ENCODE data around the gene SIVA1.

SIVA1 gene

DNA sequence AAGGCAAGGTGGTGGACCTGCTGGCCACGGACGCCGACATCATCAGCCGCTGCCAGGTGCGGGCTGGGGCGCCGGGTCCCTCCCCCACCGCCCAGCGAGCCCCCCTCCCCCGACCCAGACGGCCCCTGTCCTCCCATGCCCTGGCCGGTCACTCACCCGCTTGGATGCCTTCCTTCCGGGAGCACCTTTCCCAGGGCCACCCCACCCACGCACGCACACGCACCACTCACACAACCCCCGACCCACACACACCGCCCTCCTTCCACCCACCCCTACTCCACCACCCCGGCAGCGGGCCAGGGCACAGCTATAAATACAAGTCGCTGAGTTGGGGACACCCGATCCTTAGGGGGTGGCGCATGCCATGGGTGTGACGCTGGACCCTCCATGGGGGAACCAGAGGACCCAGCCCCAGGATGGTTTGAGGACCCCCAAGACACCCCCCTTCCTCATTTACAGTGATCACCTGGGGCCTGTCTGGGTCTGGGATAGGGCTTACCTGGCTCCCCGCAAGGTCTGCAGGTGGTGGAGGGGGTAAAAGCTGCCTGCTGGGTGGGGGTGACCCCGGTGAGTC lies 28.5 kb upstream of the SIVA1 start:
- Histone ChIP-seq H2AFZ (ENCODE audit: low read length) (peak overlapping the region; percentile 83; the same call in 1 of the 2 replicates), H3K27me3 (ENCODE audit: insufficient read depth, low read length, poor library complexity, severe bottlenecking) (no peaks in the 10 kb centered on the region), H3K9me3 (ENCODE audit: insufficient read depth, low read depth, low read length) (no peaks in the 10 kb centered on the region), H3F3A (ENCODE audit: low read depth) (no peaks in the 10 kb centered on the region), H3K79me2 (ENCODE audit: insufficient read depth, low read length) (no peaks in the 10 kb centered on the region), H3K4me3 (ENCODE audit: low read length, poor library complexity, severe bottlenecking) (peak overlapping the region; percentile 81), H3K4me2 (ENCODE audit: low read depth, low read length, poor library complexity, severe bottlenecking) (peak overlapping the region; percentile 85), H4K20me1 (ENCODE audit: insufficient read depth, low read length, poor library complexity, severe bottlenecking) (no peaks in the 10 kb centered on the region), H3K9ac (ENCODE audit: low read depth, low read length, poor library complexity, severe bottlenecking) (peak overlapping the region; percentile 69), H3K4me1 (ENCODE audit: insufficient read depth, low read length, poor library complexity, severe bottlenecking) (peaks cover 6% of the 10 kb centered on the region), H3K9me2 (replicated peaks; ENCODE audit: low read depth, low read length) (no peaks in the 10 kb centered on the region), H3K36me3 (ENCODE audit: insufficient read depth, low read length) (no peaks in the 10 kb centered on the region)
- TF ChIP-seq, protein P1, sequence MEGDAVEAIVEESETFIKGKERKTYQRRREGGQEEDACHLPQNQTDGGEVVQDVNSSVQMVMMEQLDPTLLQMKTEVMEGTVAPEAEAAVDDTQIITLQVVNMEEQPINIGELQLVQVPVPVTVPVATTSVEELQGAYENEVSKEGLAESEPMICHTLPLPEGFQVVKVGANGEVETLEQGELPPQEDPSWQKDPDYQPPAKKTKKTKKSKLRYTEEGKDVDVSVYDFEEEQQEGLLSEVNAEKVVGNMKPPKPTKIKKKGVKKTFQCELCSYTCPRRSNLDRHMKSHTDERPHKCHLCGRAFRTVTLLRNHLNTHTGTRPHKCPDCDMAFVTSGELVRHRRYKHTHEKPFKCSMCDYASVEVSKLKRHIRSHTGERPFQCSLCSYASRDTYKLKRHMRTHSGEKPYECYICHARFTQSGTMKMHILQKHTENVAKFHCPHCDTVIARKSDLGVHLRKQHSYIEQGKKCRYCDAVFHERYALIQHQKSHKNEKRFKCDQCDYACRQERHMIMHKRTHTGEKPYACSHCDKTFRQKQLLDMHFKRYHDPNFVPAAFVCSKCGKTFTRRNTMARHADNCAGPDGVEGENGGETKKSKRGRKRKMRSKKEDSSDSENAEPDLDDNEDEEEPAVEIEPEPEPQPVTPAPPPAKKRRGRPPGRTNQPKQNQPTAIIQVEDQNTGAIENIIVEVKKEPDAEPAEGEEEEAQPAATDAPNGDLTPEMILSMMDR (conservative IDR thresholded peaks at IDR 0.05; ENCODE audit: low read length) = no peak
- TF ChIP-seq EZH2phosphoT487 (IDR thresholded peaks at IDR 0.05; ENCODE audit: borderline replicate concordance) = no peak

GRCh38 chr14:104724981-104725771 lies 27.8 kb upstream of the SIVA1 start:
- Histone ChIP-seq H3K36me3 (ENCODE audit: insufficient read depth, low read length) (no peaks in the 10 kb centered on the region), H3K4me1 (ENCODE audit: insufficient read depth, low read length, poor library complexity, severe bottlenecking) (peaks cover 6% of the 10 kb centered on the region), H4K20me1 (ENCODE audit: insufficient read depth, low read length, poor library complexity, severe bottlenecking) (no peaks in the 10 kb centered on the region), H3K79me2 (ENCODE audit: insufficient read depth, low read length) (no peaks in the 10 kb centered on the region), H3F3A (ENCODE audit: low read depth) (no peaks in the 10 kb centered on the region), H3K27me3 (ENCODE audit: insufficient read depth, low read length, poor library complexity, severe bottlenecking) (no peaks in the 10 kb centered on the region), H3K9ac (ENCODE audit: low read depth, low read length, poor library complexity, severe bottlenecking) (peak overlapping the region; percentile 69), H2AFZ (ENCODE audit: low read length) (no peak overlapping the region), H3K9me2 (replicated peaks; ENCODE audit: low read depth, low read length) (no peaks in the 10 kb centered on the region), H3K9me3 (ENCODE audit: insufficient read depth, low read depth, low read length) (no peaks in the 10 kb centered on the region), H3K4me3 (ENCODE audit: low read length, poor library complexity, severe bottlenecking) (peak overlapping the region; percentile 81), H3K4me2 (ENCODE audit: low read depth, low read length, poor library complexity, severe bottlenecking) (peak overlapping the region; percentile 85)
- TF ChIP-seq, protein P1 (conservative IDR thresholded peaks at IDR 0.05; ENCODE audit: low read length) = peak; percentile 54
- TF ChIP-seq EZH2phosphoT487 (IDR thresholded peaks at IDR 0.05; ENCODE audit: borderline replicate concordance) = no peak

DNA sequence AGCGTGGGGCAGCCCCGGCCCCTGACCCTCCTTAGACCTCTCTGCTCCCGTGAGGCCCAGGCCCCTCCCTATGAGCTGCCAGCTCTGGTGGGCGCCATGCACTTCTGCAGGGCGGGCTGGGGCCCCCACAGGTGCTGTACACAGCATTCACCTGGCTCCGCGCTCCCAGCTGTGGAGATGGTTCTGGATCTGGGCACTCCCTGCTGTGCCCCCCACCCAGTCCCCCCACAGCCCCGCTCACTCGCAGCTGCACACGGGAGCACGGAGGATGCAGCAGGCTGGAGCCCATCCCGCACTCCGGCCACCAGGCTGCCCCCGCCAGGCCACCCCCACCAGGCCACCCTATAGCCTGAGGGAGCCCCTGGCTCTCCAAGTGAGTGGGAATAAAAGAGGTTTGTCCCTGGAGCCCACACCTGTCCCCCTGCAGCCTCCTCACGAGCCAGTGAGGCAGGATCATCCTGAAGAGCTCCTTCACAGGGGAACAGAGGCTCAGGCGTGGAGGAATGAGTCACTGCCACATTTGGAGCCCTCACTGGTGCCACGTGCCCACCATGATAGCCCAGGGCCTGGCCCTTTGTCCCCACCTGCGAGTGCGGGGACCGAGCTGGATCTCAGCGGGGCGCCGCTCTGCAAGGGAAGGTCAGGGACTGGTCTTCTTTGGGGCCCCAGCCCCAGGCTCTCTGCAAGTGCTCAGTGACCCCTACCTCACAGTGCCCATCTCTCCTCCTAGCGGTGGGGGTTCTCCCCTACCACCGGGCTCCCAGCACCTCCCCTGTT lies 27.0 kb upstream of the SIVA1 start:
- no peak overlapping the region for H3K9ac ChIP-seq (ENCODE audit: low read depth, low read length, poor library complexity, severe bottlenecking)

More for the DNA sequence above, 27.0 kb upstream of the SIVA1 start:
- H3K4me1 ChIP-seq (ENCODE audit: insufficient read depth, low read length, poor library complexity, severe bottlenecking) = peaks cover 6% of the 10 kb centered on the region
- H3K79me2 ChIP-seq (ENCODE audit: insufficient read depth, low read length) = no peaks in the 10 kb centered on the region
- H4K20me1 ChIP-seq (ENCODE audit: insufficient read depth, low read length, poor library complexity, severe bottlenecking) = no peaks in the 10 kb centered on the region
- no peak overlapping the region for H2AFZ ChIP-seq (ENCODE audit: low read length)
- no peaks in the 10 kb centered on the region for H3K36me3 ChIP-seq (ENCODE audit: insufficient read depth, low read length)
- H3F3A ChIP-seq (ENCODE audit: low read depth) = no peaks in the 10 kb centered on the region
- H3K27me3 ChIP-seq (ENCODE audit: insufficient read depth, low read length, poor library complexity, severe bottlenecking) = no peaks in the 10 kb centered on the region
- H3K9me3 ChIP-seq (ENCODE audit: insufficient read depth, low read depth, low read length) = no peaks in the 10 kb centered on the region
- H3K4me2 ChIP-seq (ENCODE audit: low read depth, low read length, poor library complexity, severe bottlenecking) = no peak overlapping the region
- TF ChIP-seq EZH2phosphoT487 (IDR thresholded peaks at IDR 0.05; ENCODE audit: borderline replicate concordance) = no peak
- TF ChIP-seq, protein P1 (conservative IDR thresholded peaks at IDR 0.05; ENCODE audit: low read length) = no peak
- no peaks in the 10 kb centered on the region for H3K9me2 ChIP-seq (replicated peaks; ENCODE audit: low read depth, low read length)
- no peak overlapping the region for H3K4me3 ChIP-seq (ENCODE audit: low read length, poor library complexity, severe bottlenecking)
